ENCODE results near the gene SOX1. TPM values are rescaled to one million over a fixed set of nuclear protein-coding genes. Genes with fewer than 3 reads are reported as not detected.

SOX1 gene
- total RNA-seq, 1 donor, result not detected

DNA sequence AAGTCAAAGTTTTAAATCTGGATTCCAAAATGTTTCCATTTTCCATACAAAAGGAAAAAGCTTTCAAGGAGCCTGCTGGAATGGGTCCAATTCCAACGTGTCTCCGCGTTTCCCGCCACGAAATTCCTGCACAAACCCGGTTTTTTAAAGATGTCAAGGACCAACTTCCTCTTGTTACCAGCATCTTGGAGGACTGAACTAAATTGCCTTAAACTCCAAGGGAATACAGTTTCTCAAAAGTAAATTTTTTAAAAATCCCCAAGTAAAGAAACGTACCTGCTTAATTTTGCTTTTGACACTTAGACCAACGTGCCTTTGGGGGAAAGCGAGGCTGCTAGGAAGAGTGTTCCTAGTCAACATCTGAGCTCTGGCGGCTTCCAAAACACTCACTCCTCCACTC is 12.3 kb upstream of the SOX1 start:
- Histone ChIP-seq H3K27ac (ENCODE audit: low read depth, low read length) (no peak overlapping the region), H3K79me2 (ENCODE audit: insufficient read depth, low read length) (no peaks in the 10 kb centered on the region), H2AFZ (ENCODE audit: low read length) (no peak overlapping the region), H3K4me3 (ENCODE audit: insufficient read depth, low read length) (no peak overlapping the region), H3K4me1 (ENCODE audit: insufficient read depth, low read length) (no peaks in the 10 kb centered on the region), H3K9me3 (ENCODE audit: low read depth, low read length) (no peaks in the 10 kb centered on the region), H3K27me3 (ENCODE audit: insufficient read depth, low read length) (peaks cover 62% of the 10 kb centered on the region), H3K36me3 (ENCODE audit: insufficient read depth, low read length) (no peaks in the 10 kb centered on the region), H3K4me2 (ENCODE audit: insufficient read depth, low read length) (no peak overlapping the region), H4K20me1 (ENCODE audit: insufficient read depth, low read length) (no peaks in the 10 kb centered on the region)
- TF ChIP-seq, protein P1, sequence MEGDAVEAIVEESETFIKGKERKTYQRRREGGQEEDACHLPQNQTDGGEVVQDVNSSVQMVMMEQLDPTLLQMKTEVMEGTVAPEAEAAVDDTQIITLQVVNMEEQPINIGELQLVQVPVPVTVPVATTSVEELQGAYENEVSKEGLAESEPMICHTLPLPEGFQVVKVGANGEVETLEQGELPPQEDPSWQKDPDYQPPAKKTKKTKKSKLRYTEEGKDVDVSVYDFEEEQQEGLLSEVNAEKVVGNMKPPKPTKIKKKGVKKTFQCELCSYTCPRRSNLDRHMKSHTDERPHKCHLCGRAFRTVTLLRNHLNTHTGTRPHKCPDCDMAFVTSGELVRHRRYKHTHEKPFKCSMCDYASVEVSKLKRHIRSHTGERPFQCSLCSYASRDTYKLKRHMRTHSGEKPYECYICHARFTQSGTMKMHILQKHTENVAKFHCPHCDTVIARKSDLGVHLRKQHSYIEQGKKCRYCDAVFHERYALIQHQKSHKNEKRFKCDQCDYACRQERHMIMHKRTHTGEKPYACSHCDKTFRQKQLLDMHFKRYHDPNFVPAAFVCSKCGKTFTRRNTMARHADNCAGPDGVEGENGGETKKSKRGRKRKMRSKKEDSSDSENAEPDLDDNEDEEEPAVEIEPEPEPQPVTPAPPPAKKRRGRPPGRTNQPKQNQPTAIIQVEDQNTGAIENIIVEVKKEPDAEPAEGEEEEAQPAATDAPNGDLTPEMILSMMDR (IDR thresholded peaks at IDR 0.05; ENCODE audit: extremely low read depth, low read depth, low read length), result no peak
- no peak for DNase-seq (ENCODE audit: insufficient read length, low spot score, missing footprints)

DNA sequence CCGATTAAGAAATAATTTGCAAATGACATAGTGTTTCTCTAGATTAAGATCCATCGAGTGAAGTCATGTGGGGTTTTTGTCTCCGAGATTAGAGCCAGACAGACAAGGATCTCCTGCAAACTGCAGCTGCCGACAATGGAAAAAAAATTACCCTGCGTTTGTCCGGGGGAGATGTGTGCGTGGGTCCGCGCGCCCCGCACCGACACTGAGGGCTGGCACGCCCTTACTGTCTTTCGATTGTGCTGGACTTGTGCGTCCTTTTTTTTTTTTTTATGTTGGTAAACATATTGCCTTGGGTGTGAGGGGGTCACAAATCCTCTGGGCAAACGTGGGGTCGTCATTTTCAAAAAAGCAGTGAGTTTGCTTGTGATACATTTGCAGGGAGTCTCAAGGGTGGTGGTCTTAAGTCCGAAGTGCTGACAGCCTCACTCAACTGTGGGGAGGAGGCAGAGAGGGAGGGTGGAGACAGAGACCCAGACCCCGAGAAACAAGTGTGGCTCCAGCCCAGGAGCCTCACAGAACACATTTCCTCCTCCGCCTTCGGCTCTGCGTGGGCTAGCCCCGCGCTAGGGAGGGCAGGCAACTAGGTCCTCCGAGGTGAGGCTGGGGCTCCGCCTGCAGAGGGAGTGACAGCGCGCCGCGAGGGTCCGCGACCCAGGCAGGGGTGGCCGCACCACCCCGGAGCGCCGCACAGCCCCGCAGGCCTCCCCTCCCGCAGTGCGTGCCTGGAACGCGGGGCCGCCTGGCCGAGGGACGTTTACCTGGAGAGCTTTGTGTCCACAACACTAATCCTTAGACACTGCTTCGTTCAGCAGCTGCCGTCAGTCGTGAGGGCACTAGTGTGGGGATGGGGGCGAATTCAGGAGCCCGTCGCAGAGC is 11.7 kb upstream of the SOX1 start:
- TF ChIP-seq, protein P1 (IDR thresholded peaks at IDR 0.05; ENCODE audit: extremely low read depth, low read depth, low read length), result no peak

DNA sequence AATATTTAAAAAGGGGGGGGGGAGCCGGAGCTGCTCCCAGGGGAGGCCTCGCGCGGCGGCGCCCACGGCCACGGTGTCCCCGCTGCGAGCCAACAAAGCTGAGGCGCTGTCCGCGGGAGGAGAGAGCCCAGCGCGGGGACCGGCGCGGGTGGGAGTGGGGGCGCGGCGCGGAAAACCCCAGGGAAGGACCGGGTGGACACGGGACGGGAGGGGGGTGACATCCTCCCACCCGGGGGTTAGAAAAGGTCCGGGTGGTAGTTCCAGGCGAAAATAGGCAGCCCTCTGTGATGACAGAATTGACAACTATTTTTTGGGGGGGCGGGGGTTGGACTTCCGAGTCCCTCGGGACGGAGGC is 11.1 kb upstream of the SOX1 start:
- no peaks in the 10 kb centered on the region for H4K20me1 ChIP-seq (ENCODE audit: insufficient read depth, low read length)
- no peak overlapping the region for H3K27ac ChIP-seq (ENCODE audit: low read depth, low read length)
- no peaks in the 10 kb centered on the region for H3K4me1 ChIP-seq (ENCODE audit: insufficient read depth, low read length)
- no peaks in the 10 kb centered on the region for H3K36me3 ChIP-seq (ENCODE audit: insufficient read depth, low read length)
- H3K79me2 ChIP-seq (ENCODE audit: insufficient read depth, low read length), result no peaks in the 10 kb centered on the region
- DNase-seq (ENCODE audit: insufficient read length, low spot score, missing footprints), result peak; percentile 82
- no peak overlapping the region for H3K4me3 ChIP-seq (ENCODE audit: insufficient read depth, low read length)
- no peaks in the 10 kb centered on the region for H3K9me3 ChIP-seq (ENCODE audit: low read depth, low read length)
- peaks cover 74% of the 10 kb centered on the region for H3K27me3 ChIP-seq (ENCODE audit: insufficient read depth, low read length)
- no peak overlapping the region for H3K4me2 ChIP-seq (ENCODE audit: insufficient read depth, low read length)
- no peak overlapping the region for H2AFZ ChIP-seq (ENCODE audit: low read length)
- TF ChIP-seq, protein P1 (IDR thresholded peaks at IDR 0.05; ENCODE audit: extremely low read depth, low read depth, low read length), result no peak

More for the DNA sequence above, 11.7 kb upstream of the SOX1 start:
- Histone ChIP-seq H2AFZ (ENCODE audit: low read length) (no peak overlapping the region), H3K27me3 (ENCODE audit: insufficient read depth, low read length) (peaks cover 68% of the 10 kb centered on the region), H3K4me3 (ENCODE audit: insufficient read depth, low read length) (no peak overlapping the region), H3K4me1 (ENCODE audit: insufficient read depth, low read length) (no peaks in the 10 kb centered on the region), H3K9me3 (ENCODE audit: low read depth, low read length) (no peaks in the 10 kb centered on the region), H3K4me2 (ENCODE audit: insufficient read depth, low read length) (no peak overlapping the region), H3K36me3 (ENCODE audit: insufficient read depth, low read length) (no peaks in the 10 kb centered on the region), H4K20me1 (ENCODE audit: insufficient read depth, low read length) (no peaks in the 10 kb centered on the region), H3K79me2 (ENCODE audit: insufficient read depth, low read length) (no peaks in the 10 kb centered on the region), H3K27ac (ENCODE audit: low read depth, low read length) (no peak overlapping the region)
- peak; percentile 72 for DNase-seq (ENCODE audit: insufficient read length, low spot score, missing footprints)

DNA sequence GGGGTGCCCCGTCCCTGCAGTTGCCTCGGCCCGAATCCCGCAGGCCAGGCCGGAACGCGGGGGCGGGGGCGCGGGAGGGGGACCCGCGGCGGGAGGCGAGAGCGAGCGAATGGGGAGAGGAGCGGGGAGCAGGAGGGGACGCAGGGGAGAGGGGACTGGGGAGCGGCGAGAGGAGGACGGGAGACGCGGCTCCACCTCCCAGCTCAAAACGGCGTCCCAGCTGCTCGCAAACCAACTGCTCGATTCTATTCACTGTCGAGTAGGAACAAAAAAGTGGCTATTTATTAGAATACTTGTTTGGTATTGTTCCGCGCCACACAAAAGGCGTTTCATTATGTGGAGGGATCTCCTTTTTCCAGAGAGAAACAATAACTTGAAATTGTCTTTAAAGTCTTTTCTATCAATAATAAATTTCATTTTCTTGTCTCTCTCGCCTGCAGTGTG is 10.6 kb upstream of the SOX1 start:
- H3K9me3 ChIP-seq (ENCODE audit: low read depth, low read length), result no peaks in the 10 kb centered on the region
- no peak overlapping the region for H2AFZ ChIP-seq (ENCODE audit: low read length)
- no peaks in the 10 kb centered on the region for H3K4me1 ChIP-seq (ENCODE audit: insufficient read depth, low read length)
- H3K79me2 ChIP-seq (ENCODE audit: insufficient read depth, low read length), result no peaks in the 10 kb centered on the region
- H3K36me3 ChIP-seq (ENCODE audit: insufficient read depth, low read length), result no peaks in the 10 kb centered on the region
- H3K27ac ChIP-seq (ENCODE audit: low read depth, low read length), result no peak overlapping the region
- no peak overlapping the region for H3K4me2 ChIP-seq (ENCODE audit: insufficient read depth, low read length)
- peaks cover 78% of the 10 kb centered on the region for H3K27me3 ChIP-seq (ENCODE audit: insufficient read depth, low read length)
- H3K4me3 ChIP-seq (ENCODE audit: insufficient read depth, low read length), result no peak overlapping the region
- H4K20me1 ChIP-seq (ENCODE audit: insufficient read depth, low read length), result no peaks in the 10 kb centered on the region
- TF ChIP-seq, protein P1 (IDR thresholded peaks at IDR 0.05; ENCODE audit: extremely low read depth, low read depth, low read length), result no peak
- DNase-seq (ENCODE audit: insufficient read length, low spot score, missing footprints), result peak; percentile 78

Measured in osteoblast (primary cell).